B cell (primary cell): ENCODE data around the gene OR4N5. TPM values are rescaled to one million over a fixed set of nuclear protein-coding genes. Genes with fewer than 3 reads are reported as not detected.

Experiments
- ATAC-seq: fragments of 200-7000 bp; cut with Tn5 transposase; one replicate; pipeline ENCODE4 v1.10.0; 2021; ENCODE audit warnings: low read depth, mild to moderate bottlenecking, moderate number of reproducible peaks, moderate library complexity
- CTCF ChIA-PET: fragments of 350-600 bp; sonication (Branson Sonifier 250); formaldehyde crosslinking; loops from one replicate; lab custom pipeline; 2021; ENCODE audit warnings: antibody characterized with exemption, inconsistent platforms; lab: Charles Lee
- POLR2A ChIA-PET: fragments of 350-600 bp; sonication (Branson Sonifier 250); formaldehyde crosslinking; loops from one replicate; lab custom pipeline; 2021; ENCODE audit warnings: antibody characterized with exemption; lab: Charles Lee
- DNase-seq: peaks from one replicate; pipeline ENCODE4 v3.0.0; 2013
- H2AFZ ChIP-seq: 2 replicates; pipeline ENCODE4 v1.6.1; 2012; ENCODE audit warnings: mild to moderate bottlenecking, low read depth, low read length; ENCODE audit not compliant: insufficient read depth, poor library complexity, severe bottlenecking
- H3K27ac ChIP-seq, 2 donors: 1 replicate in 1 of 2; 2 replicates in 1 of 2; pipeline ENCODE4 v1.5.1; 2012 to 2013; ENCODE audit warnings: low read length in 2 of 2, mild to moderate bottlenecking in 2 of 2, moderate library complexity in 1 of 2
- H3K27me3 ChIP-seq, 4 experiments: fragments of 200-600 bp in 1 of 4; sonication (generic) in 1 of 4; replicated peaks in 1 of 4; 1 replicate in 2 of 4; 2 replicates in 2 of 4; pipeline versions ENCODE4 v1.6.1 to v1.7.0; 2013 to 2016; ENCODE audit warnings: low read length in 3 of 4, mild to moderate bottlenecking in 2 of 4, mixed read lengths in 1 of 4, moderate library complexity in 1 of 4; ENCODE audit not compliant: insufficient read depth in 4 of 4, control insufficient read depth in 3 of 4; ENCODE audit errors: control extremely low read depth in 1 of 4
- H3K36me3 ChIP-seq, 2 experiments: replicated peaks in 1 of 2; 1 replicate in 1 of 2; 2 replicates in 1 of 2; pipeline versions ENCODE4 v1.6.1 to v1.7.1; 2013; ENCODE audit warnings: low read length in 1 of 2; ENCODE audit not compliant: insufficient read depth in 2 of 2, control insufficient read depth in 1 of 2; ENCODE audit errors: control extremely low read depth in 1 of 2, extremely low read depth in 1 of 2
- H3K4me1 ChIP-seq, 2 donors: fragments of 200-600 bp in 1 of 2; sonication (generic) in 1 of 2; 1 replicate in 1 of 2; 2 replicates in 1 of 2; pipeline versions ENCODE4 v1.5.1 to v1.6.1; 2013 to 2017; ENCODE audit warnings: low read length in 2 of 2; ENCODE audit not compliant: control insufficient read depth in 2 of 2, insufficient read depth in 2 of 2
- H3K4me2 ChIP-seq: replicated peaks from 2 replicates; pipeline ENCODE3; 2012; ENCODE audit warnings: mild to moderate bottlenecking, low read depth, low read length; ENCODE audit not compliant: poor library complexity, severe bottlenecking
- H3K4me3 ChIP-seq, 5 experiments: fragments of 200-600 bp in 1 of 5; sonication (generic) in 1 of 5; 1 replicate in 3 of 5; 2 replicates in 2 of 5; pipeline versions ENCODE4 v1.5.1 to v1.7.0; 2011 to 2016; ENCODE audit warnings: low read length in 4 of 5, mild to moderate bottlenecking in 4 of 5, low read depth in 2 of 5, control low read depth in 1 of 5, moderate library complexity in 1 of 5; ENCODE audit not compliant: insufficient read depth in 1 of 5; ENCODE audit errors: control extremely low read depth in 1 of 5, extremely low read depth in 1 of 5
- H3K79me2 ChIP-seq: fragments of 200-600 bp; sonication (generic); one replicate; pipeline ENCODE4 v1.6.0; 2016; ENCODE audit warnings: low read length; ENCODE audit not compliant: control insufficient read depth, insufficient read depth
- H3K9ac ChIP-seq: fragments of 200-600 bp; sonication (generic); 2 replicates; pipeline ENCODE4 v1.6.1; 2017; ENCODE audit warnings: mild to moderate bottlenecking, low read length, moderate library complexity
- H3K9me3 ChIP-seq, 3 donors: one replicate each; pipeline versions ENCODE4 v1.6.1 to v1.7.1; 2013; ENCODE audit warnings: low read length in 2 of 3; ENCODE audit not compliant: control insufficient read depth in 2 of 3, insufficient read depth in 1 of 3; ENCODE audit errors: control extremely low read depth in 1 of 3
- H4K20me1 ChIP-seq: 2 replicates; pipeline ENCODE4 v1.6.0; 2012; ENCODE audit warnings: mild to moderate bottlenecking, low read length; ENCODE audit not compliant: insufficient read depth, control insufficient read depth, poor library complexity, severe bottlenecking
- H3K27ac Mint-ChIP-seq: one replicate; pipeline ENCODE4 v1.8.0; 2021; ENCODE audit warnings: mixed read lengths
- H3K27me3 Mint-ChIP-seq: one replicate; pipeline ENCODE4 v1.8.0; 2021; ENCODE audit warnings: mixed read lengths
- H3K4me1 Mint-ChIP-seq: one replicate; pipeline ENCODE4 v1.8.0; 2021; ENCODE audit warnings: mixed read lengths
- H3K4me3 Mint-ChIP-seq: one replicate; pipeline ENCODE4 v1.8.0; 2021; ENCODE audit warnings: mixed read lengths
- H3K9me3 Mint-ChIP-seq: one replicate; pipeline ENCODE4 v1.8.0; 2022; ENCODE audit warnings: mixed read lengths; ENCODE audit not compliant: insufficient read depth
- CTCF ChIP-seq: fragments of 200-600 bp; IDR thresholded peaks from one replicate; pipeline ENCODE4 v1.8.0; 2022; ENCODE audit warnings: antibody characterized with exemption, mild to moderate bottlenecking
- EZH2 ChIP-seq: IDR thresholded peaks from 2 replicates; pipeline ENCODE4 v1.6.1; 2012; ENCODE audit warnings: borderline replicate concordance, low read depth, mild to moderate bottlenecking, moderate library complexity, low read length; ENCODE audit not compliant: insufficient read depth, poor library complexity, severe bottlenecking
- WGBS: methylation state at CpG from one replicate; pipeline ENCODE4 v1.1.5; 2013; ENCODE audit warnings: missing lambda C conversion rate; ENCODE audit not compliant: insufficient coverage; 5-methylcytosine and 5-hydroxymethylcytosine counted together
- intact Hi-C: fragments of 100-400 bp; cut with micrococcal nuclease; formaldehyde crosslinking; loops from one replicate; pipeline ENCODE4 v1.10.0; 2022
- polyA plus RNA-seq: library from polyadenylated mRNA; depleted of rRNA; stranded (reverse); fragments of >200 nt; gene quantifications from 2 replicates; pipeline ENCODE4 v1.2.3, GENCODE V29; 2012
- small RNA-seq: library from RNA; depleted of rRNA; stranded (forward); fragments of <200 nt; gene quantifications from one replicate; pipeline ENCODE3, GENCODE V24; 2012; ENCODE audit warnings: low replicate concordance, low read depth; ENCODE audit not compliant: insufficient read length
- total RNA-seq, 2 donors: library from RNA; stranded (reverse); fragments of 120-200 nt in 1 of 2; gene quantifications; 1 replicate in 1 of 2; 2 replicates in 1 of 2; pipeline versions ENCODE4 v1.2.3 to v1.2.4, GENCODE V29; 2013 to 2022

OR4N5 gene
- total and polyA plus RNA-seq, 2 donors (not counting 1 experiment from before 2014, with no cell fraction given), result not detected

DNA sequence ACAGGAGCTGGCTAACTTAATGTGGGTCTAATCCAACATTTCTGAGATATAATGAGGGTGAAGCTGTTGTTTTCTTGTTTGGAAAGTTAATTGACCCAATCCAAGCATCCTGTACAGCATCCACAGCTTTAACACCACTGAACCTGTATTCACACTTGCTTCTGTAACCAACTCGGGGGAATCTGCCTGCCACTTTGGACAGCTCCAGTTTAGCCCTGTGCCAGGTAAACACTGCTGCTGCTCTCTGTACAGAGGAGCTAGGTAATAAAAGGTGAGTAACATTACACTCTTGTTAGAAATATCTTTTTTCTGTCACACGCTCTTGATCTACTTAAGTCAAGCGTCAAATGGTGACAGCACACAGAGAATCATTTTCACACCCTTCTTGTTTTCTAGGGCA is 52.8 kb downstream of the OR4N5 start:
- H3K27ac Mint-ChIP-seq, result no peak overlapping the region
- no peaks in the 10 kb centered on the region for H3K9me3 Mint-ChIP-seq
- H4K20me1 ChIP-seq, result no peaks in the 10 kb centered on the region
- no peak overlapping the region for H3K27ac ChIP-seq
- no peaks in the 10 kb centered on the region for H3K36me3 ChIP-seq
- no peak overlapping the region for H3K4me3 ChIP-seq
- no peak overlapping the region for H3K4me3 Mint-ChIP-seq
- intact Hi-C loops, result no loop called here
- H3K4me1 Mint-ChIP-seq, result no peaks in the 10 kb centered on the region
- no peak overlapping the region for H3K4me2 ChIP-seq
- 83% methylated on average over 2 of the region's 3 CpGs for WGBS
- ATAC-seq (no peak), DNase-seq (no peak)
- no peaks in the 10 kb centered on the region for H3K79me2 ChIP-seq
- no peaks in the 10 kb centered on the region for H3K27me3 ChIP-seq
- POLR2A ChIA-PET, result no interaction called here
- TF ChIP-seq CTCF (no peak), EZH2 (no peak)
- CTCF ChIA-PET, result interaction anchor here (0.6 to 0.7 kb wide), 2 partner anchors 37 to 120 kb away, joined by 3 read pairs; partner anchors contain the start of gene OR11H7
- peaks cover 21% of the 10 kb centered on the region for H3K27me3 Mint-ChIP-seq
- H3K4me1 ChIP-seq, result no peaks in the 10 kb centered on the region
- H2AFZ ChIP-seq, result no peak overlapping the region
- H3K9ac ChIP-seq, result no peak overlapping the region
- no peaks in the 10 kb centered on the region for H3K9me3 ChIP-seq

DNA sequence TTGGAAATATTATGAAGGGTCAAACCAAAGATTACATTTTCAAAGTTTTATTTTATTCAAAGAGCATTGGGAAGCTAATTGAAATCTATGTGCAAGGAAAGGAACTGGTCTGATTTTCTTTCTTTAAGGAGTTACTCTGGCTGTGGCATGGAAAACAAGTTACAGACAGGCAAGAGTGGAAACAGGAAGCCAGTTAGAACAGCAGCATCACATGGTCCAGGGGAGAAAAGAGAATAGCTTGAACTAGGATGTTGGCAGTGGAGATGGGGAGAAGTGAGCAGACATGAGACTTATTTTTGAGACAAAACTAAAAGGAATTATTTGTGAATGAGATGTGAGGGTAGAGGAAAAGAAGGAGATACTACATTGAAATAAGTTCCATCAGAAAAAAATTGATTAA is 55.5 kb downstream of the OR4N5 start:
- ChIA-PET POLR2A (no interaction called here), CTCF (no interaction called here)
- Mint-ChIP-seq H3K27me3 (peaks cover 23% of the 10 kb centered on the region), H3K9me3 (no peaks in the 10 kb centered on the region), H3K4me3 (no peak overlapping the region), H3K4me1 (no peaks in the 10 kb centered on the region), H3K27ac (no peak overlapping the region)
- H4K20me1 ChIP-seq, result no peaks in the 10 kb centered on the region
- H3K36me3 ChIP-seq, result no peaks in the 10 kb centered on the region
- H3K27me3 ChIP-seq, result no peaks in the 10 kb centered on the region
- H3K27ac ChIP-seq, result no peak overlapping the region
- H2AFZ ChIP-seq, result no peak overlapping the region
- H3K79me2 ChIP-seq, result no peaks in the 10 kb centered on the region
- no peak overlapping the region for H3K4me2 ChIP-seq
- H3K9ac ChIP-seq, result no peak overlapping the region
- DNase-seq, result no peak
- TF ChIP-seq EZH2 (no peak), CTCF (no peak)
- intact Hi-C loops, result no loop called here
- ATAC-seq, result no peak
- no peaks in the 10 kb centered on the region for H3K4me1 ChIP-seq
- H3K9me3 ChIP-seq, result no peaks in the 10 kb centered on the region
- H3K4me3 ChIP-seq, result no peak overlapping the region

Small RNAs within 50 kb of the gene (small RNA-seq; reads per million reads assigned to genes)
- gene GTF2IP22, result not detected
- not detected for gene RNA5SP380

Other genes with a start within 250 kb of the OR4N5 start
- not detected in 2 replicates for gene OR4K5, start 218.2 kb upstream of the OR4N5 start, total RNA-seq
- not detected in 2 replicates for gene OR4K5, start 218.2 kb upstream of the OR4N5 start, polyA plus RNA-seq
- gene OR4K1, start 207.9 kb upstream of the OR4N5 start, total RNA-seq, result not detected in 2 replicates
- gene OR4K1, start 207.9 kb upstream of the OR4N5 start, polyA plus RNA-seq, result not detected in 2 replicates
- not detected in 2 replicates for gene OR4K15, start 163.2 kb upstream of the OR4N5 start, total RNA-seq
- not detected in 2 replicates for gene OR4K15, start 163.2 kb upstream of the OR4N5 start, polyA plus RNA-seq
- gene OR4Q2, start 136.7 kb upstream of the OR4N5 start, total RNA-seq, result not detected in 2 replicates
- not detected in 2 replicates for gene OR4Q2, start 136.7 kb upstream of the OR4N5 start, polyA plus RNA-seq
- gene OR4K14, start 119.5 kb upstream of the OR4N5 start, total RNA-seq, result not detected in 2 replicates
- gene OR4K14, start 119.5 kb upstream of the OR4N5 start, polyA plus RNA-seq, result not detected in 2 replicates
- gene OR4K13, start 102.8 kb upstream of the OR4N5 start, total RNA-seq, result not detected in 2 replicates
- not detected in 2 replicates for gene OR4K13, start 102.8 kb upstream of the OR4N5 start, polyA plus RNA-seq
- gene OR4L1, start 78.8 kb upstream of the OR4N5 start, total RNA-seq, result not detected in 2 replicates
- not detected in 2 replicates for gene OR4L1, start 78.8 kb upstream of the OR4N5 start, polyA plus RNA-seq
- not detected in 2 replicates for gene OR4K17, start 28.1 kb upstream of the OR4N5 start, total RNA-seq
- not detected in 2 replicates for gene OR4K17, start 28.1 kb upstream of the OR4N5 start, polyA plus RNA-seq
- gene OR11G2, start 52.1 kb downstream of the OR4N5 start, total RNA-seq, result not detected in 2 replicates
- gene OR11G2, start 52.1 kb downstream of the OR4N5 start, polyA plus RNA-seq, result not detected in 2 replicates
- gene OR11H6, start 84.9 kb downstream of the OR4N5 start, total RNA-seq, result not detected in 2 replicates
- not detected in 2 replicates for gene OR11H6, start 84.9 kb downstream of the OR4N5 start, polyA plus RNA-seq
- gene OR11H7, start 90.2 kb downstream of the OR4N5 start, total RNA-seq, result not detected in 2 replicates
- gene OR11H7, start 90.2 kb downstream of the OR4N5 start, polyA plus RNA-seq, result not detected in 2 replicates
- gene OR11H4, start 100.5 kb downstream of the OR4N5 start, total RNA-seq, result not detected in 2 replicates
- gene OR11H4, start 100.5 kb downstream of the OR4N5 start, polyA plus RNA-seq, result not detected in 2 replicates
- 37.5 and 38.8 TPM in 2 replicates for gene TTC5, start 167.1 kb downstream of the OR4N5 start, total RNA-seq
- 6.9 and 8.2 TPM in 2 replicates for gene TTC5, start 167.1 kb downstream of the OR4N5 start, polyA plus RNA-seq
- 24.7 and 26.0 TPM in 2 replicates for gene CCNB1IP1, start 194.5 kb downstream of the OR4N5 start, total RNA-seq
- gene CCNB1IP1, start 194.5 kb downstream of the OR4N5 start, polyA plus RNA-seq, result 48.8 and 56.4 TPM in 2 replicates
- 17.4 and 22.4 TPM in 2 replicates for gene PARP2, start 204.8 kb downstream of the OR4N5 start, total RNA-seq
- 17.0 and 19.8 TPM in 2 replicates for gene PARP2, start 204.8 kb downstream of the OR4N5 start, polyA plus RNA-seq